ENCODE data around the gene KIAA0825. TPM values are rescaled to one million over a fixed set of nuclear protein-coding genes. Genes with fewer than 3 reads are reported as not detected.

KIAA0825 gene
- total RNA-seq, 1 donor from 2014 or later = 2.2 TPM

DNA sequence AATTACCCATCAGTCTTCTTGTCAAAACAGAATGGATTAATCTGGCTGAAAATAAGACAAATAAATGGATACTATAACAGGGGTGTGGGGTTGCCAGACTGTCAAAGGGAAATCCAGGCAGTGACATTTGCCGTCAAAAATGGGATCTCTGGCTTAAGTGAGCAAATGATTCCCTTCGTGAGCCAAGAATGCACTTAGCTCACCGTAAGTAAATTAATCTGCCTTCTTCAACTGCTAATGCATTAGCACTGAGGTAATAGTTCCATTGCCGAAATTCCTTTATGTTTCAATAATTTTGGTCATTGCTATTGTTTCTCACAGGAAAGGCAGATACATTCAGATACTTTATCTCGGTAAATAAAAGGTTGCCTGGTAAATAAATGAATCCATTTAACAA is 377.8 kb downstream of the KIAA0825 start:
- Histone ChIP-seq H3K27me3 (ENCODE audit: low read depth) (no peaks in the 10 kb centered on the region), H3K27ac (replicated peaks) (no peak overlapping the region), H3K4me3 (no peak overlapping the region), H3K36me3 (no peaks in the 10 kb centered on the region), H3K9me3 (replicated peaks) (peaks cover 10% of the 10 kb centered on the region), H3K4me1 (peaks cover 7% of the 10 kb centered on the region)
- DNase-seq = no peak
- TF ChIP-seq, protein P1, sequence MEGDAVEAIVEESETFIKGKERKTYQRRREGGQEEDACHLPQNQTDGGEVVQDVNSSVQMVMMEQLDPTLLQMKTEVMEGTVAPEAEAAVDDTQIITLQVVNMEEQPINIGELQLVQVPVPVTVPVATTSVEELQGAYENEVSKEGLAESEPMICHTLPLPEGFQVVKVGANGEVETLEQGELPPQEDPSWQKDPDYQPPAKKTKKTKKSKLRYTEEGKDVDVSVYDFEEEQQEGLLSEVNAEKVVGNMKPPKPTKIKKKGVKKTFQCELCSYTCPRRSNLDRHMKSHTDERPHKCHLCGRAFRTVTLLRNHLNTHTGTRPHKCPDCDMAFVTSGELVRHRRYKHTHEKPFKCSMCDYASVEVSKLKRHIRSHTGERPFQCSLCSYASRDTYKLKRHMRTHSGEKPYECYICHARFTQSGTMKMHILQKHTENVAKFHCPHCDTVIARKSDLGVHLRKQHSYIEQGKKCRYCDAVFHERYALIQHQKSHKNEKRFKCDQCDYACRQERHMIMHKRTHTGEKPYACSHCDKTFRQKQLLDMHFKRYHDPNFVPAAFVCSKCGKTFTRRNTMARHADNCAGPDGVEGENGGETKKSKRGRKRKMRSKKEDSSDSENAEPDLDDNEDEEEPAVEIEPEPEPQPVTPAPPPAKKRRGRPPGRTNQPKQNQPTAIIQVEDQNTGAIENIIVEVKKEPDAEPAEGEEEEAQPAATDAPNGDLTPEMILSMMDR (IDR thresholded peaks at IDR 0.05; ENCODE audit: borderline replicate concordance) = no peak
- intact Hi-C loops (cut with micrococcal nuclease) = no loop called here

DNA sequence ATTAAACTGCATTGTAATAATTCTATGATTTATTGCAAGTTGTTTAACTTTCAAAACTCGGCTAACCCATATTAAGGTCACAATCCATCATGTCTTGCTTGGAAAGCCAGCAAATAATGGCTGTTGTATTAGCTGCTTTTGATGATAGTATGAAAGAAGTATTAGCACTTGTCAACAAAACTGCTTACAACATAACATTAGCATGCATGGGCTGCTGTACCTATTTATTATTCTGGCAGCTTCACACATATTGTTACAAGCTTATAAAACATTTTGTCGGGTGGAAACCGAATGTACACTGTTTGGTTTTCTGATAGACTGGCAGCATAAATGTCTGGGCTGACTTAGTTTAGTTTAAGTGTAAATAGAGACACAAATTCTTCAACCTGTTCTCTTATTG is 378.3 kb downstream of the KIAA0825 start:
- DNase-seq = no peak
- Histone ChIP-seq H3K36me3 (no peaks in the 10 kb centered on the region), H3K27ac (replicated peaks) (no peak overlapping the region), H3K4me3 (no peak overlapping the region), H3K4me1 (peaks cover 7% of the 10 kb centered on the region), H3K9me3 (replicated peaks) (peaks cover 15% of the 10 kb centered on the region), H3K27me3 (ENCODE audit: low read depth) (no peaks in the 10 kb centered on the region)
- TF ChIP-seq, protein P1 (IDR thresholded peaks at IDR 0.05; ENCODE audit: borderline replicate concordance) = no peak
- intact Hi-C loops (cut with micrococcal nuclease) = no loop called here

DNA sequence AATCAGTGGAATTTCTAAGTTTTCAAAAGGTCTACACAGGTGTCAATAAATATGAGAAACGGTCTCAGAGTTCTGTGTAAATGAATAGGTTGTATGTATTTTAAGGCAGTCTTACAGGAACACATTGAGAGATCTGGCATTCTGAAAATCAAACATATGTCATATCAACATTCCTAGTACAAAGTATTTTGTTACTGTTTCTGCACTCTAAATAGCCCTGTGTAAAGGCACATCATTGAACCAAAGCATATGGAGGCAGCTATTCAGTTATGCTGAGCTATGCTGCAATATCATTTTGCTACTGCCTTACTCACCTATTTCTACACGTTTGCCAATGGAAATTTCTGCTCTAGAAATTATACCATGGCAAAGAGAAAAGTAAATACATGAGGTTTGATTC is 379.1 kb downstream of the KIAA0825 start:
- H3K27ac ChIP-seq (replicated peaks) = no peak overlapping the region
- peaks cover 24% of the 10 kb centered on the region for H3K9me3 ChIP-seq (replicated peaks)
- H3K27me3 ChIP-seq (ENCODE audit: low read depth) = no peaks in the 10 kb centered on the region
- intact Hi-C loops (cut with micrococcal nuclease) = no loop called here
- TF ChIP-seq, protein P1 (IDR thresholded peaks at IDR 0.05; ENCODE audit: borderline replicate concordance) = no peak
- no peaks in the 10 kb centered on the region for H3K36me3 ChIP-seq
- H3K4me3 ChIP-seq = no peak overlapping the region
- H3K4me1 ChIP-seq = peaks cover 7% of the 10 kb centered on the region
- no peak for DNase-seq

DNA sequence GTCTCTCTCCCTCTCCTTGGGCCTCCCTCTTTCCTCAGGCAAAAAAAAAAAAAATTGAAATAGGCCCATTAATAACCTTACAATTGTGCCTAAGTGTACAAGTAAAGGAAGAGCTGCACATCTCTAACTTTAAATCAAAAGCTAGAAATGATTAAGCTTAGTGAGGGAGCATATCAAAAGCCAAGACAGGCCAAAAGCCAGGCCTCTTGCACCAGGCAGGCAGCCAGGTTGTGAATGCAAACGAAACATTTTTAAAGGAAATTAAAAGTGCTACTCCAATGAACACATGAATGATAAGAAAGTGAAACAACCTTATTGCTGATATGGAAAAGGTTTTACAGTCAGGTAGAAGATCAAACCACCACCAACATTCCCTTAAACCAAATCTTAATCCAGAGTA is 383.4 kb downstream of the KIAA0825 start:
- no peak for DNase-seq
- intact Hi-C loops (cut with micrococcal nuclease) = no loop called here

DNA sequence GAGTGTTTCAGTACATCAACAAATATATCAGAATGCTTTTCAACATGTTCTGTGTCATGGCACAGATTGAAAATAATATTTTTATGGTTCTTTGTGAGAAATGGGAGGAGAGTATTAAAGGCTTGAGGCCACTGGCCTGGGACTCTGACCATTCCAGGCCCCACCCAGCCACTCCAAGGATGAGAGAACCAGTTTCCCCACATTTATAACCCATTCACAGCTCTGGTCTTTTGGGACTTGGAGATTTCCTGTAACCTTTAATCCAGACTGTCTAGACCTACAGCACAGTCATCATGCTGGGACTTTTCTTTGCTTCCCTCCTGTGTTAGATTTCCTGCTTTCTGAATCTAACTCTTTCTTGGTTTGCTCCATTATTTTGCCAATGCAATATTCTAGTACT is 389.6 kb downstream of the KIAA0825 start:
- Histone ChIP-seq H3K27me3 (ENCODE audit: low read depth) (no peaks in the 10 kb centered on the region), H3K27ac (replicated peaks) (no peak overlapping the region), H3K4me1 (no peaks in the 10 kb centered on the region), H3K4me3 (no peak overlapping the region), H3K9me3 (replicated peaks) (peaks cover 22% of the 10 kb centered on the region), H3K36me3 (no peaks in the 10 kb centered on the region)
- intact Hi-C loops (cut with micrococcal nuclease) = no loop called here
- TF ChIP-seq, protein P1 (IDR thresholded peaks at IDR 0.05; ENCODE audit: borderline replicate concordance) = no peak
- DNase-seq = no peak

More for the DNA sequence above, 383.4 kb downstream of the KIAA0825 start:
- H3K27me3 ChIP-seq (ENCODE audit: low read depth) = no peaks in the 10 kb centered on the region
- no peak overlapping the region for H3K4me3 ChIP-seq
- H3K36me3 ChIP-seq = no peaks in the 10 kb centered on the region
- TF ChIP-seq, protein P1 (IDR thresholded peaks at IDR 0.05; ENCODE audit: borderline replicate concordance) = no peak
- H3K27ac ChIP-seq (replicated peaks) = no peak overlapping the region
- peaks cover 24% of the 10 kb centered on the region for H3K9me3 ChIP-seq (replicated peaks)
- H3K4me1 ChIP-seq = no peaks in the 10 kb centered on the region

DNA sequence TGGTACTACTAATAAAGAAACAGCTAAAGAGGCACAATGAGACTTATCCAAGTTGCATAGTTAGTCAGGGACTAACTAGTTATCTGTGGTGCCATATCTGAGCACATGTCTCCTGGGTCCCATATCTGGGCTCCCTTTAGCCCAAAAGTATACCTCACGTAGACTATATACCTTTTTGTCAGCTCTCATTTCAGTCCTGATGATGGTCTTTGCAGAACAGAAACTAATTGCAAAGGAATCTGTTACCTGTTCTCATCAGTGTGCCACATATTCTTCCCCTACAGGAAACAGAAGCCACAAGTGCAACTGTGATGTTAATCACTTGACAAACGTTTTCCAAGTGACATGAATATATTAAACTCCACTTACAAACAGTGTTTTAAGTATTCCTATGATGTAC is 395.2 kb downstream of the KIAA0825 start:
- TF ChIP-seq, protein P1 (IDR thresholded peaks at IDR 0.05; ENCODE audit: borderline replicate concordance) = no peak
- Histone ChIP-seq H3K4me1 (no peaks in the 10 kb centered on the region), H3K4me3 (no peak overlapping the region), H3K9me3 (replicated peaks) (peaks cover 22% of the 10 kb centered on the region), H3K27ac (replicated peaks) (no peak overlapping the region), H3K36me3 (no peaks in the 10 kb centered on the region), H3K27me3 (ENCODE audit: low read depth) (no peaks in the 10 kb centered on the region)
- intact Hi-C loops (cut with micrococcal nuclease) = no loop called here
- DNase-seq = no peak
